Loucy (cell line): ENCODE measurements around the gene SMIM29.

ENCODE experiments used
- H2AFZ ChIP-seq: fragments of 200-600 bp; sonication (generic); 2 replicates; pipeline ENCODE4 v1.6.0; 2016; ENCODE audit warnings: antibody characterized with exemption, mild to moderate bottlenecking, low read length, moderate library complexity
- H3F3A ChIP-seq: fragments of 200-600 bp; 2 replicates; pipeline ENCODE4 v1.6.0; 2016; ENCODE audit warnings: antibody characterized with exemption, low read depth, mild to moderate bottlenecking
- H3K27me3 ChIP-seq: fragments of 200-600 bp; sonication (generic); 2 replicates; pipeline ENCODE4 v1.6.1; 2014; ENCODE audit warnings: low read length, mild to moderate bottlenecking; ENCODE audit not compliant: insufficient read depth, poor library complexity, severe bottlenecking
- H3K36me3 ChIP-seq: fragments of 200-600 bp; sonication (generic); 2 replicates; pipeline ENCODE4 v1.6.1; 2016; ENCODE audit warnings: low read length; ENCODE audit not compliant: insufficient read depth
- H3K4me1 ChIP-seq: fragments of 200-600 bp; sonication (generic); 2 replicates; pipeline ENCODE4 v1.5.1; 2014; ENCODE audit warnings: low read length, mild to moderate bottlenecking; ENCODE audit not compliant: insufficient read depth, poor library complexity, severe bottlenecking
- H3K4me2 ChIP-seq: fragments of 200-600 bp; sonication (generic); 2 replicates; pipeline ENCODE4 v1.6.0; 2014; ENCODE audit warnings: antibody characterized with exemption, low read length, low read depth, mild to moderate bottlenecking; ENCODE audit not compliant: poor library complexity, severe bottlenecking
- H3K4me3 ChIP-seq: fragments of 200-600 bp; sonication (generic); 2 replicates; pipeline ENCODE4 v1.5.1; 2014; ENCODE audit warnings: low read length, mild to moderate bottlenecking, mixed read lengths; ENCODE audit not compliant: poor library complexity, severe bottlenecking
- H3K79me2 ChIP-seq: fragments of 200-600 bp; sonication (generic); 2 replicates; pipeline ENCODE4 v1.6.1; 2014; ENCODE audit warnings: low read length; ENCODE audit not compliant: insufficient read depth
- H3K9ac ChIP-seq: fragments of 200-600 bp; sonication (generic); 2 replicates; pipeline ENCODE4 v1.6.0; 2014; ENCODE audit warnings: mild to moderate bottlenecking, low read depth, low read length, moderate library complexity; ENCODE audit not compliant: poor library complexity, severe bottlenecking
- H3K9me2 ChIP-seq: fragments of 200-600 bp; sonication (generic); replicated peaks from 2 replicates; pipeline ENCODE4 v1.6.1; 2016; ENCODE audit warnings: low read depth, low read length, mixed read lengths
- H3K9me3 ChIP-seq: fragments of 200-600 bp; sonication (generic); 2 replicates; pipeline ENCODE4 v1.6.1; 2014; ENCODE audit warnings: mild to moderate bottlenecking, antibody characterized with exemption, low read length, low read depth; ENCODE audit not compliant: insufficient read depth
- H4K20me1 ChIP-seq: fragments of 200-600 bp; sonication (generic); 2 replicates; pipeline ENCODE4 v1.6.0; 2014; ENCODE audit warnings: antibody characterized with exemption, low read length, mild to moderate bottlenecking; ENCODE audit not compliant: insufficient read depth, poor library complexity, severe bottlenecking
- EZH2phosphoT487 ChIP-seq: fragments of 200-600 bp; IDR thresholded peaks from 2 replicates; pipeline ENCODE4 v1.6.1; 2018; ENCODE audit warnings: antibody characterized with exemption, mild to moderate bottlenecking, moderate library complexity, borderline replicate concordance
- TF ChIP-seq, protein P1 (sequence below): fragments of 200-600 bp; sonication (generic); conservative IDR thresholded peaks from 2 replicates; pipeline ENCODE4 v1.5.1; 2014; ENCODE audit warnings: mild to moderate bottlenecking, antibody characterized with exemption, low read length

Gene SMIM29

GRCh38 chr6:34243901-34244884 lies 4.6 kb downstream of the SMIM29 start:
- no peak overlapping the region for H3K4me3 ChIP-seq
- no peak for TF ChIP-seq EZH2phosphoT487
- TF ChIP-seq, protein P1, sequence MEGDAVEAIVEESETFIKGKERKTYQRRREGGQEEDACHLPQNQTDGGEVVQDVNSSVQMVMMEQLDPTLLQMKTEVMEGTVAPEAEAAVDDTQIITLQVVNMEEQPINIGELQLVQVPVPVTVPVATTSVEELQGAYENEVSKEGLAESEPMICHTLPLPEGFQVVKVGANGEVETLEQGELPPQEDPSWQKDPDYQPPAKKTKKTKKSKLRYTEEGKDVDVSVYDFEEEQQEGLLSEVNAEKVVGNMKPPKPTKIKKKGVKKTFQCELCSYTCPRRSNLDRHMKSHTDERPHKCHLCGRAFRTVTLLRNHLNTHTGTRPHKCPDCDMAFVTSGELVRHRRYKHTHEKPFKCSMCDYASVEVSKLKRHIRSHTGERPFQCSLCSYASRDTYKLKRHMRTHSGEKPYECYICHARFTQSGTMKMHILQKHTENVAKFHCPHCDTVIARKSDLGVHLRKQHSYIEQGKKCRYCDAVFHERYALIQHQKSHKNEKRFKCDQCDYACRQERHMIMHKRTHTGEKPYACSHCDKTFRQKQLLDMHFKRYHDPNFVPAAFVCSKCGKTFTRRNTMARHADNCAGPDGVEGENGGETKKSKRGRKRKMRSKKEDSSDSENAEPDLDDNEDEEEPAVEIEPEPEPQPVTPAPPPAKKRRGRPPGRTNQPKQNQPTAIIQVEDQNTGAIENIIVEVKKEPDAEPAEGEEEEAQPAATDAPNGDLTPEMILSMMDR: peak; percentile 51
- no peaks in the 10 kb centered on the region for H3K27me3 ChIP-seq
- H3K36me3 ChIP-seq: peaks cover 36% of the 10 kb centered on the region; the same call in 1 of the 2 replicates
- no peak overlapping the region for H2AFZ ChIP-seq
- H3K9ac ChIP-seq: no peak overlapping the region
- peak overlapping the region; percentile 14 for H3K4me2 ChIP-seq
- H4K20me1 ChIP-seq: peaks cover 59% of the 10 kb centered on the region
- H3F3A ChIP-seq: no peaks in the 10 kb centered on the region
- peaks cover 39% of the 10 kb centered on the region for H3K79me2 ChIP-seq
- no peaks in the 10 kb centered on the region for H3K9me3 ChIP-seq
- H3K4me1 ChIP-seq: peaks cover 31% of the 10 kb centered on the region
- no peaks in the 10 kb centered on the region for H3K9me2 ChIP-seq

GRCh38 chr6:34243131-34243771 lies 5.6 kb downstream of the SMIM29 start:
- Histone ChIP-seq H3K9ac (no peak overlapping the region), H2AFZ (no peak overlapping the region), H4K20me1 (peaks cover 66% of the 10 kb centered on the region), H3K9me2 (no peaks in the 10 kb centered on the region), H3K36me3 (peaks cover 36% of the 10 kb centered on the region; the same call in 1 of the 2 replicates), H3K4me2 (peak overlapping the region; percentile 27), H3K27me3 (no peaks in the 10 kb centered on the region), H3K4me3 (no peak overlapping the region), H3K9me3 (no peaks in the 10 kb centered on the region), H3F3A (no peaks in the 10 kb centered on the region), H3K4me1 (peaks cover 36% of the 10 kb centered on the region), H3K79me2 (peaks cover 49% of the 10 kb centered on the region)
- no peak for TF ChIP-seq EZH2phosphoT487
- TF ChIP-seq, protein P1: no peak

DNA sequence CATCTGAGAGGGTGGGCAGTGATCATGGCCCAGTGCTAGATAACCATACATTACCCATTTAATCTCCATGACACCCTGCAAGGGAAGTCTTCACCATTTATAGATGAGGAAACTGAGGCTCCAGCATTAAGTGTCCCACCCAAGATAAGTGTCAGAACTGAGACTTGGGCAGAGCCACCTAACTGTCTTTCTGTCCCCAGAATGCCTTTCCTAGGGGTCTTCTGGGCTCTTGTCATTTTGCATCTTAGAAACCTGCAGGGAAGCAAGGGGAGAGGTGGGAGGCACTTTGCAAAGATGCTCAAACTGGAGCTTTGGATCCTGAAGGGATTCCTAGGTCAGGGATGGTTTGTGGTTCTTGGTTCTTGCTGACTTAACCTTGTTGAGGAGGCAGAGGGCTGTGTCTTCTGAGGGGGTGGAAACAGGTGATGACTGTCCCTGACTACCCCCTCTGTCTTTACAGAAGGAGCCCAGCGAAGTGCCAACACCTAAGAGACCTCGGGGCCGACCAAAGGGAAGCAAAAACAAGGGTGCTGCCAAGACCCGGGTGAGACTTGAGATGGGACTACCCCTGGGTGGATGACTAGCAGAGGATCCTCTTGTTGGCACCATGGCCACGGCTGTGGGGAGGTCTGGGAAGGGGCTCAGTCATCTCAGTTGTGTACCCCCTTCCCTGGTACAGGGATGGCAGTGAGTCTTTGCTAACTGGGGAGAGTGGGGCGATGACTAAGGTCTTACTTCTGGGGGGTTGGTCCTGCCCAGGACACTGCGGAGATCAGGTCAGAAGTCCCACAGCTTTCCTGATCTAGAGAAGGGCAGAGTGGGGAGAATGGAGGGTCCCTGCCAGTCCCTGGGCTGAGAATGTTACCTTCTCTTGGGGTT lies 6.3 kb downstream of the SMIM29 start:
- TF ChIP-seq, protein P1: no peak
- Histone ChIP-seq H4K20me1 (peaks cover 59% of the 10 kb centered on the region), H3K4me2 (peak overlapping the region; percentile 27), H2AFZ (no peak overlapping the region), H3K4me1 (peaks cover 33% of the 10 kb centered on the region), H3K79me2 (peaks cover 56% of the 10 kb centered on the region), H3K9me2 (no peaks in the 10 kb centered on the region), H3K27me3 (no peaks in the 10 kb centered on the region), H3K36me3 (peaks cover 36% of the 10 kb centered on the region; the same call in 1 of the 2 replicates), H3K4me3 (no peak overlapping the region), H3F3A (no peaks in the 10 kb centered on the region), H3K9ac (no peak overlapping the region), H3K9me3 (no peaks in the 10 kb centered on the region)
